ENCODE data around the gene MFRP. TPM values are rescaled to one million over a fixed set of nuclear protein-coding genes. Genes with fewer than 3 reads are reported as not detected.

Gene MFRP
- polyA plus RNA-seq, 1 of the 3 experiments (the other 2 are of a cell fraction), result not detected

DNA sequence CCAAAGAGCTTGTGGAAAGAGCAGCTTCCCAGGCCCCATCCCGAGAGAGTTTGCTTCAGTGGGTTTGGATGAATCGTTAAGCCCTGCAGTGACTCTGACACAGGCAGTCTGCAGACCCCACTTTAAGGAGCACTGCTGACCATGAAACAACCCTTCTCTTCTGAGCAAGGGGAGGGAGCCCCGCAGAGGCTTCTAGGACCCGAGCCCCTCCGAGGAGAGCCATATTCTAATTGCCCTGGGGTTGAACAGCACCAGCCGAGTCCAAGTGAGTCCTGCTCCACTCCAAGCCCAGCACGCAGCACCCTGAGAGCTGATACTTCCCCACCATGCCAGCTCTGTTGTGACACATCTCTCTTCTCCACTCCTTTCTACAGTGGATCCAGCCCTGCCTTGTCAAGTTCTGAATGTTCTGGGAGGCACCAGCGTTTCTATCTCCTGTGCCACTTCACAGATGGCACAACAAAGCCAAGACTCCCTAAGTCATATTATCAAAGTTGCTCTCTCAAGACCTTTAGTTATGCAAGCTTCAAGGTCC, 24.6 kb upstream of the MFRP start:
- DNase-seq, result no peak
- Histone ChIP-seq H4K20me1 (ENCODE audit: insufficient read depth) (no peaks in the 10 kb centered on the region), H3K4me2 (no peak overlapping the region), H2AFZ (ENCODE audit: low read depth) (no peak overlapping the region), H3K27ac (ENCODE audit: low read depth in 2 of 2, low read length in 1 of 2) (peak overlapping the region in 1 of 2 experiments; percentile 50; a peak in 1 of 4 replicates), H3K4me1 (ENCODE audit: control insufficient read depth in 1 of 2, insufficient read depth in 2 of 2, low read depth in 1 of 2, low read length in 1 of 2) (peaks cover 18 to 95% of the 10 kb centered on the region in 2 experiments), H3K9ac (no peak overlapping the region), H3K4me3 (ENCODE audit: low read depth in 2 of 2, low read length in 1 of 2) (no peak overlapping the region), H3K9me3 (no peaks in the 10 kb centered on the region), H3K36me3 (replicated peaks in 1 of 2; ENCODE audit: control insufficient read depth in 1 of 2, insufficient read depth in 2 of 2, low read length in 1 of 2) (no peaks in the 10 kb centered on the region), H3K27me3 (ENCODE audit: insufficient read depth) (no peaks in the 10 kb centered on the region), H3F3A (replicated peaks; ENCODE audit: insufficient read depth) (no peaks in the 10 kb centered on the region), H3K9me2 (no peaks in the 10 kb centered on the region), H3K79me2 (ENCODE audit: insufficient read depth) (no peaks in the 10 kb centered on the region)
- TF ChIP-seq RCOR1 (IDR thresholded peaks at IDR 0.05; ENCODE audit: low read length), result no peak
- no peak for TF ChIP-seq SMC3 (IDR thresholded peaks at IDR 0.05; ENCODE audit: low read depth, low read length)
- TF ChIP-seq FOXJ3 (CRISPR knock-in tag; IDR thresholded peaks at IDR 0.05), result no peak
- no peak for TF ChIP-seq RAD21 (IDR thresholded peaks at IDR 0.05; ENCODE audit: low read length)
- TF ChIP-seq, protein P1, sequence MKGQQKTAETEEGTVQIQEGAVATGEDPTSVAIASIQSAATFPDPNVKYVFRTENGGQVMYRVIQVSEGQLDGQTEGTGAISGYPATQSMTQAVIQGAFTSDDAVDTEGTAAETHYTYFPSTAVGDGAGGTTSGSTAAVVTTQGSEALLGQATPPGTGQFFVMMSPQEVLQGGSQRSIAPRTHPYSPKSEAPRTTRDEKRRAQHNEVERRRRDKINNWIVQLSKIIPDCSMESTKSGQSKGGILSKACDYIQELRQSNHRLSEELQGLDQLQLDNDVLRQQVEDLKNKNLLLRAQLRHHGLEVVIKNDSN (IDR thresholded peaks at IDR 0.05; ENCODE audit: borderline replicate concordance, low read depth), result no peak
- TF ChIP-seq, protein P2, sequence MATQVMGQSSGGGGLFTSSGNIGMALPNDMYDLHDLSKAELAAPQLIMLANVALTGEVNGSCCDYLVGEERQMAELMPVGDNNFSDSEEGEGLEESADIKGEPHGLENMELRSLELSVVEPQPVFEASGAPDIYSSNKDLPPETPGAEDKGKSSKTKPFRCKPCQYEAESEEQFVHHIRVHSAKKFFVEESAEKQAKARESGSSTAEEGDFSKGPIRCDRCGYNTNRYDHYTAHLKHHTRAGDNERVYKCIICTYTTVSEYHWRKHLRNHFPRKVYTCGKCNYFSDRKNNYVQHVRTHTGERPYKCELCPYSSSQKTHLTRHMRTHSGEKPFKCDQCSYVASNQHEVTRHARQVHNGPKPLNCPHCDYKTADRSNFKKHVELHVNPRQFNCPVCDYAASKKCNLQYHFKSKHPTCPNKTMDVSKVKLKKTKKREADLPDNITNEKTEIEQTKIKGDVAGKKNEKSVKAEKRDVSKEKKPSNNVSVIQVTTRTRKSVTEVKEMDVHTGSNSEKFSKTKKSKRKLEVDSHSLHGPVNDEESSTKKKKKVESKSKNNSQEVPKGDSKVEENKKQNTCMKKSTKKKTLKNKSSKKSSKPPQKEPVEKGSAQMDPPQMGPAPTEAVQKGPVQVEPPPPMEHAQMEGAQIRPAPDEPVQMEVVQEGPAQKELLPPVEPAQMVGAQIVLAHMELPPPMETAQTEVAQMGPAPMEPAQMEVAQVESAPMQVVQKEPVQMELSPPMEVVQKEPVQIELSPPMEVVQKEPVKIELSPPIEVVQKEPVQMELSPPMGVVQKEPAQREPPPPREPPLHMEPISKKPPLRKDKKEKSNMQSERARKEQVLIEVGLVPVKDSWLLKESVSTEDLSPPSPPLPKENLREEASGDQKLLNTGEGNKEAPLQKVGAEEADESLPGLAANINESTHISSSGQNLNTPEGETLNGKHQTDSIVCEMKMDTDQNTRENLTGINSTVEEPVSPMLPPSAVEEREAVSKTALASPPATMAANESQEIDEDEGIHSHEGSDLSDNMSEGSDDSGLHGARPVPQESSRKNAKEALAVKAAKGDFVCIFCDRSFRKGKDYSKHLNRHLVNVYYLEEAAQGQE (IDR thresholded peaks at IDR 0.05; ENCODE audit: low read depth, low read length), result no peak
- no peak for TF ChIP-seq POLR2AphosphoS5 (IDR thresholded peaks at IDR 0.05; ENCODE audit: low read depth, low read length)
- TF ChIP-seq MEF2A (IDR thresholded peaks at IDR 0.05; ENCODE audit: borderline replicate concordance, low read depth), result no peak
- no peak for TF ChIP-seq TAF1 (IDR thresholded peaks at IDR 0.05; ENCODE audit: borderline replicate concordance, low read depth, low read length)
- TF ChIP-seq GATA2 (CRISPR knock-in tag; IDR thresholded peaks at IDR 0.05), result no peak
- no peak for TF ChIP-seq FOSL2 (IDR thresholded peaks at IDR 0.05; ENCODE audit: borderline replicate concordance, low read depth)
- POLR2A ChIA-PET, result no interaction called here
- 95% methylated on average over 3 of the region's 8 CpGs for WGBS (ENCODE audit: low lambda C conversion rate)
- CTCF ChIA-PET, result interaction anchor here (1.8 to 22.5 kb wide), 6 partner anchors 11 to 106 kb away, joined by 5 to 390 read pairs (median 138); partner anchors contain the start of genes C1QTNF5, MFRP and USP2

DNA sequence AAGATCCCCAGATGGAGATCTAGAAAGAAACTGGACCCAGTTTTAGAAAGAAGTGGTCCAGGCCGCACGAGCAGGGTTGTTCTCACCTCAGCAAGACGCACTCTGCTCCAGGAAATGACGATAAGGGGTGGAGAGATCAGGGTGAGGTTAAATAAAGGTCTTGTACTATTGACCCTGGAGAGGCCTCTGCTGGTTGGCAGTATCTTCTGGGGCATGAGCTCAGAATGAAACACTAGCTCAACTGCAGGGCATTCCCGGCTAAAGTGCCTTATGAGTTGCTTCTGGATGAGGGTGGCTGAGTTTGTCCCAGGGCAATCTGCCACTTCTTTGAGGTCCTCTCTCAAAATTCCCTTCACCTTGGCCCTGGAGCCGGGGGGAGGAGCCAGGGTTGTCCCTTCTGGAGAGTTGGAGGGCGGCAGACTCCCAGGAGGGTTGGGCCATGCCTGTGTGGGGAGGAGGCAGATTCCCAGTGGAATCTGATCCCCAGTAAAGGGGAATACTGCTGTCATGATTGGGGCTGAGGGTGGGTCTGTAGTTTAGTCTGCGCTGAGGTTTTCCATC, 24.1 kb upstream of the MFRP start:
- CTCF ChIA-PET, result interaction anchor here (1.8 to 22.5 kb wide), 7 partner anchors 11 to 107 kb away, joined by 5 to 390 read pairs (median 85); partner anchors contain the start of genes C1QTNF5, MFRP and USP2
- WGBS (ENCODE audit: low lambda C conversion rate), result 90% methylated on average over 5 of the region's 8 CpGs

More for the DNA sequence above, 24.1 kb upstream of the MFRP start:
- H3K79me2 ChIP-seq (ENCODE audit: insufficient read depth), result no peaks in the 10 kb centered on the region
- no peaks in the 10 kb centered on the region for H3K9me3 ChIP-seq
- H3K9me2 ChIP-seq, result no peaks in the 10 kb centered on the region
- no peak overlapping the region for H3K4me2 ChIP-seq
- POLR2A ChIA-PET, result no interaction called here
- no peaks in the 10 kb centered on the region for H4K20me1 ChIP-seq (ENCODE audit: insufficient read depth)
- H3K27ac ChIP-seq (ENCODE audit: low read depth in 2 of 2, low read length in 1 of 2), result peak overlapping the region in 1 of 2 experiments; percentile 50; a peak in 1 of 4 replicates
- peaks cover 18 to 90% of the 10 kb centered on the region in 2 experiments for H3K4me1 ChIP-seq (ENCODE audit: control insufficient read depth in 1 of 2, insufficient read depth in 2 of 2, low read depth in 1 of 2, low read length in 1 of 2)
- no peaks in the 10 kb centered on the region for H3F3A ChIP-seq (replicated peaks; ENCODE audit: insufficient read depth)
- no peak overlapping the region for H2AFZ ChIP-seq (ENCODE audit: low read depth)
- H3K27me3 ChIP-seq (ENCODE audit: insufficient read depth), result no peaks in the 10 kb centered on the region
- no peak overlapping the region for H3K9ac ChIP-seq
- H3K36me3 ChIP-seq (replicated peaks in 1 of 2; ENCODE audit: control insufficient read depth in 1 of 2, insufficient read depth in 2 of 2, low read length in 1 of 2), result no peaks in the 10 kb centered on the region
- DNase-seq, result no peak
- no peak for TF ChIP-seq FOSL2 (IDR thresholded peaks at IDR 0.05; ENCODE audit: borderline replicate concordance, low read depth)
- TF ChIP-seq, protein P1 (IDR thresholded peaks at IDR 0.05; ENCODE audit: borderline replicate concordance, low read depth), result no peak
- no peak for TF ChIP-seq SIN3A (IDR thresholded peaks at IDR 0.05; ENCODE audit: borderline replicate concordance, low read depth, low read length)
- TF ChIP-seq SMC3 (IDR thresholded peaks at IDR 0.05; ENCODE audit: low read depth, low read length), result no peak
- TF ChIP-seq NFIC (IDR thresholded peaks at IDR 0.05; ENCODE audit: borderline replicate concordance), result no peak
- no peak for TF ChIP-seq YY1 (IDR thresholded peaks at IDR 0.05; ENCODE audit: low read depth)
- TF ChIP-seq RFX5 (IDR thresholded peaks at IDR 0.05; ENCODE audit: low read length), result no peak
- TF ChIP-seq EP300 (IDR thresholded peaks at IDR 0.05; ENCODE audit: borderline replicate concordance in 1 of 2, low read depth in 1 of 2, low read length in 1 of 2), result no peak
- no peak for TF ChIP-seq TAF1 (IDR thresholded peaks at IDR 0.05; ENCODE audit: borderline replicate concordance, low read depth, low read length)
- H3K4me3 ChIP-seq (ENCODE audit: low read depth in 2 of 2, low read length in 1 of 2), result no peak overlapping the region
